Activated effector memory CD4-positive, alpha-beta T cell treated with Interleukin-2 at 50 U/mL for 16 hours (primary cell): ENCODE data around the gene CAMTA1.

ENCODE experiments used
- DNase-seq: peaks from one replicate; pipeline ENCODE4 v3.0.0-alpha.2; 2020

The CAMTA1 gene

GRCh38 chr1:7495962-7496361, 710.7 kb downstream of the CAMTA1 start:
- no peak for DNase-seq

- DNase-seq, result no peak
Observed at GRCh38 chr1:7497107-7497637, 711.9 kb downstream of the CAMTA1 start.

DNA sequence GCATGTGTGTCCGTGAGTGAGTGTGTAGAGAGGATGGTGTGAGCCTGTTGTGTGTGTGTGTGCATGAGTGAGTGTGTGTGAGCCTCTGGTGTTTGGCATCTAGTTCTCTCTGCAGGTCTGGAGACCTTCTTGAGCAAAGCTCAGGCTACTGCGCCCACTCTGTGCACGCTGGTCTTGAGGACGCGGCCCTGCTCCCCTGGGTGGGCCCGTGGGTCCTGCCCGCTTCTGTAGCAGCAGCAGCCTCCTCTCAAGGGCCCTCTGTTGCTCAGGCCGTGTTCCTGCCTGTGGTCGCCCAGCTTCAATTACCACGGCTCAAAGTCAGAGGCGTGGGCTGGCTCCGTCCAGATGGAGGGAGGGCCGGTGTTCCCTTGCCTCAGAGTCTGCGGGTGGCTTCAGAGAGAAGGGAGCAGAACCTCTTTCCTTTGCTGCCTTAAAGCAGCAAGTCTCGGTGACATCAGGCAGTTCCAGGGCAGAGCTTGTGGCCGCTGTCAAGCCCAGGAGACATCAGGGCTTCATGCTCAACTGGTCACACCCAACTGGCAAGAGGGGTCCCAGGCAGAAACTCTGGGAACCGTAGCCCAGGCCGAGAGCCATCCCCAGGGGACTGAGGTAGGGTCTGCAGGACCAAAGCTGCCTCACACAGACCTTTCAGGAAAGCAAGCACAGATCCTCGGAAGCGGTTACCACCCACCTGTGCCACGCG, 715.3 kb downstream of the CAMTA1 start:
- DNase-seq, result no peak

DNA sequence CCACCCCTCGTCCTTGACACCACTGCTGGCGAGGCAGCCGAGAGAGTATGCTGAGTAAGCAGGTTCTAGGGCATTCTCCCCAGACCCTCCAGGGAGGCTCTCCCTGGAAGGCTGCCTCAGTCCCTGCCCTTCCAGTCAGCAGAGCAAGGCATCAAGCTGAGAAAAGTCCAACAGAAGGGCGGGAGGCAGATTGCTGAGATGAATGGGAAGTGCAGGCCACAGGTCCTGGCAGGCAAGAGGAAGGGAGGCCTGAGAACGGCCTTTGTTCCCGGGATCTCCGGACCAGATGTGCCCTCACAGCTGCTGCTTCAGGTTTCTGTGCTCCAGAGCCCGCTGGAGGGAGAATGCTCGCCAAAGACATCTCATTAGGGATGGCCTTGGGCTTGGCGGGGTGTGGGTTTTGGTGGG, 715.8 kb downstream of the CAMTA1 start:
- no peak for DNase-seq

DNA sequence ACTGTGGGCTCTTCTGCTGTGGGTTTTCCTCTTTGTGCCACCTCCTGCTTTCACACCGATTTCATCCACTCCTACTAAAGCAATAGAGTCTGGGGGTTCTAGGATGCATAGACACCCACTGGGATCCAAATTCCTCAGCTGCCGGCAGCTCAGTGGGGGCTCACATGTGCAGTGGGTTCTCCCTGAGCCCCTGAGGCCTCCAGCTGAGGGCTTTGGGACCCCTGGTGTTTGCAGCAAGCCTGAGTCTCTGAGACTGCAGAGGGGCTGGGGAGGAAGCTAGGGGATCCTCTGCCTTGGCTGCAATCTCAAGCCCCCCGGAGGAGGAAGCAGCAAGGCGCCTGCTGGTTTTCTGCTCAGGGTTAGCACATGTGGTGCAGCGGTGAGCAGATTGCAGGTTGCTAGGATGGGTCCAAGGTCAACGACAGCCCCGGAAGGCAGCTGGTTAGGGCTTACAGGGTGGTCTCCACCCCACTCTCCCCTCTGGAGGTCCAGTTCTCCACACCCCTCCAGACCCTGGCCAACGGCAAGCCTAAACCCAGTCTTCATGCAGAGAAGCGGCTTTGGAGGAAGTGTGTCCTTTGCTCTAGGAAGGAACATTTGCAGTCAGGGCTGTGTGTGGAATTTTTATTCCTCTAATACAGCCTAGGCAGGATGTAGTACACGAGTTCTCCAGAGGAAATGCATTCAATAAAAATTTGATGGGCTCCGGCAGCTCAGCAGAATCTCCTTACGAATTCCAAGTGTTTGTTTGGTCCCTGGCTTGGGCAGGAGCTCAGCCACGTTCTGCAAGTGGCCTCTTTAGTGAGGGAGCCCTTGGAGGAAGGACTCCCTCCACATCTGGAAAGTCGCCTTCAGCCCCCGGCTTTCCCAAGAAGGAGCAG, 716.7 kb downstream of the CAMTA1 start:
- DNase-seq, result no peak

GRCh38 chr1:7503691-7504437, 718.6 kb downstream of the CAMTA1 start:
- no peak for DNase-seq

DNA sequence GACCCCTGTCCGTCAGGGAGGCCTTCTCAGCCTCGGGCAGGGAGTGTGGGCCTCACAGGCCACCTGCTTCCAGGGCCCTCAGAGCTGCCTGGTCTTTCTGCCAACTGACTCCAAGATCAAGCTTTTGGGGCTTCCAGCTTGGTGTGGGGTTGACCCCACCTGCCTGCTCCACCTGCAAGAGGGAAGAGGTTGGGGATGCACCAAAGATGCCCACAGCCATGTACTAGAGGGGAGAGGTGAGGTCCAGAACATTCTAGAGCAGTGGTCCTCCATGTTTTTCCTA, 719.1 kb downstream of the CAMTA1 start:
- no peak for DNase-seq

DNA sequence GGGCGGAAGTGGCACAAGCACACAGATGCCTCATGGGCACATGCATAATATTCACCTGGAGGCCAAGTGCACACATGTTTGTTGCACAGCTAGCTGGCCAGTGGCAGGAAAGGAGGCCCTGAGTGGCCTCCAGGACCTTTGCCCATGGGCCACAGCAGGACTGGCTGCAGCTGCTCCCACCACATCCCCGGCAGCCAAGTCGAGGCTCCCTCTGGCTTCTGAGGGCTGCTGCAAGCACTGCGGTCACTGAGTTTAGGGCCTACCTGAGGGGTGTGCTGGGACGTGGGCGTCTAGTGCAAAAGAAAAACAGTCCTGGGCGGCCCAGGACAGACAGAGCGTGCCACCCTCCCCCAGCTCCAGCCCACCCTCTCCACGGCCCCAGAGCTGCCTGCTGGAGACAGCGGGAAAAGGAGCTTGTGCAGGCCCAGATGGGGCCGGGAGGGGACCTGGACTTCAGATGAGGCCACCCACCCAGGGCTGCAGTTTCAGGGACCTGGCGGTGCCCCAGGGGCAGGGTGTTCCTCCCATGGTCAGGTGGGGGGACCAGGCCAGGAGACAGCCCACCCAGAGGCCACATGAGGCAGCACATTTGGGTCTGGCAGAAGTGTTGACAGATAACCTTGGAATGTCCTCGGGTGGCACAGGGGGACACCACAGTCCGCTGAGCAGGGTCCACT, 720.0 kb downstream of the CAMTA1 start:
- DNase-seq, result no peak

DNA sequence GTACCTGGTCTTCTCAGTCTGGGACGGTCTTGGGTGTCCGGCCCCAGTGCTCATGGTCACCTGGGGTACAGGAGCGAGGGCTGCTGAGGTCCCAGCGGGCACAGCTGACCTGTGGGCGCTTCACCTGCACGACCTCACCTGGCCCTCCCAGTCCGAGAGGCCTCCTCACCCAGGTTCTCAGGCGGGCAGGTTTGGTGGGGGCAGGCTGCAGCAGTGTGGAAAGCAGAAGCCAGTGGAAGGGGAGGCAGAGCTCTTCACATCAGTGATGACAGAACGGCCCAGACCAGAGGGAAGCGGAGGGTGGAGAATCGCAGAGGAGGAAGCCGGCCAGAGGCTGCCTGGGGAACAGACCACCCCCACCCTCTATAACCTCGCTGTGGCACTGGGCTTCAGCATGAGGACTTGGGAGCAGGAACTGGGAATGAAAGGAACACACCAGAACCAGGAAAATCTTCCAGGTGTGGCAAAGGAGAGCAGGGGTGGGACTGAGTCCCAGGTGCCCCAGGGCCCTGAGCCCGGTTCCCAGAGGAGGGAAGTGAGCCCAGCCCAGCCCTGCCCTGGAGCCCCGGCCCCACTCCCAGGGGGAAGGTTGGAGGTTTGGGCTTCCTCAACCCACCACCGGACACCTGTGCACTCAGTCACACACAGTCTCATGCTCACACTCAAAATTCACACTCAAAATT, 720.7 kb downstream of the CAMTA1 start:
- DNase-seq, result no peak

GRCh38 chr1:7506454-7507284, 721.4 kb downstream of the CAMTA1 start:
- DNase-seq, result no peak

- no peak for DNase-seq
Observed at GRCh38 chr1:7507285-7508019, 722.2 kb downstream of the CAMTA1 start.

DNA sequence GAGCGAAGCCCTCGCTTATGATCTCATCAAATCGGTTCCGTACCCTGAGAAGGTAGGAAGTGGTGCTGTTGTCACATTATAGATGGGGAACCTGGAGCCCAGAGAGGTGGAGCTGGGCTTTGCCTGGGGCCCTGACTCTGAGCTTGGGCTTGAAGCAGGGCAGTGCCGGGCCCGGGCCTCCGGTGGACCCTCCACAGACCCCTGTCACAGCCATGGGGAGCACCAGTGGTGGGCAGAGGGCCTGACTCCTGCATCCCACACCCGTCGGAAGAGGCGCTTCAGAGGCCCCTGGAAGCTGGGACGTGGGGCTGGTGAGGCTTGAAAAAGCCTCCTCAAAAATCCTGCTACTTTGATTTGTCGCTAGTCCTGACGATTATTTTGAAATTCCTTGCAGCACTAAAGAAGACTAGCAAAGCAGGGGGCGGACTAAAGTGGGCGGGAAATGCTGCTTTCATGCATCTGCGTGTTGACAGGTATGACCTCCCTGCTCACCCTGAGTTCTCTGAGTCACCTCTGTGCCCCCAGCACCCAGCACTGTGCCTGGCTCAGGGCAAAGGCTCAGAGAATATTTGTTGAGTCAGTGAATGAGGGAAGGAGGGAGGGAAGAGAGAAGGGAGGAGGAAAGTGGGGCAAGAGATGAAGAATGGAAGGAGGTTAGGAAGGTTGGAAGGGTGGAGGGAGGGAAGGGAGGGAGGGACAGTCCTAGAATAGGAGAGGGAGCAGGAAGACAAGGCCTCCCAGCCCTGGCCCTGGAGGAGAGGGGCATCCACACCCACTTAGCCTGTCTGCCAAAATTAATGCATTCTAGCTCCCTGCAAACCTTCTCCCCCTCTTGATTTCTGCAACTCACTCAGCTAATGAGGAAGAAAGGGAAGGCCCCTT, 723.0 kb downstream of the CAMTA1 start:
- no peak for DNase-seq

DNA sequence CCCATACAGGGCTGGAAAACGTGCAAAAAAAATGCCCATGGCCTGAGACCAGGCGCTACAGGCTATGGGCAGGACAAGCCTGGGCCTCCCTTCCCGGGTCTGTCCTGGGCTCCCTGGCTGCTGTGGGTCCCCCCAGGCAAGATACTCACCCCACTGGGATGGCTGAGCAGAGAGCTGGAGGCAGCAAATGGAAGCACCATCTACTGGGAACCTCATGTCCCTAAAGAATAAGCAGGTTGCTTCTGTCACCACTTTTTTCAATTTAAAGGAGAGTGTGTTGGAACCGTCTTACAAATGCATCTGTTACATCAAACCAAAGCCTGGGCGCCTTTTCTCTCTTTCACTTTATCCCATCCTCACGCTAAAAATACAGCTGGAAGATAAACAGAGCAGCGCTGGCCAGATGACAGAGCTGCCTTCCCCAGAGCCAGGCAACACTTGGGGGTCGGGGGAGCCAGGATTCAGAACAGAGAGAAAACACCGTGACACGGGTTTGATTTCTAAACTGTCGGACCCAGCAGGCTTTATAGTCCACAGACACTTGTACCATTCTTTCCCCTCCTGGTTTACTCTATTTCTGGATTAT, 723.8 kb downstream of the CAMTA1 start:
- DNase-seq, result no peak

DNA sequence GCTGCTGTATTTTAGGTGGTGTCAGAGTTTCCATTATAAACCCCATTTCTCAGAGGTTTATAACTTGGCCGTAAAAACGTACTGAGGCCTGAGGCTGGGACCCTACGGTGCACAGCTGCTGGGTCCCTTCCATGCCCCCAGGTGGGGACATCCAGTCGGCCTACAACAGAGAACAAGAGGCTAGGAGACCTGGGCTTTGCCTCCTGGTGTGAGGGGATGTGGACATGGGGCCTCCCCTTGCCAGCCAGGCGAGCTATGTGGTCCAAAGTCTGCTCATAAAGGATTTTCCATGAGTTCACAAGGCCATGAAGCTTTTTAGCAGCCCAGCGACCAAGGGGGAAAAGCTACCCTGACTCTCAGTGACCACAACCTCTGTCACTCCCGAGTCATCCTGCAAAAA, 724.3 kb downstream of the CAMTA1 start:
- DNase-seq, result no peak

DNA sequence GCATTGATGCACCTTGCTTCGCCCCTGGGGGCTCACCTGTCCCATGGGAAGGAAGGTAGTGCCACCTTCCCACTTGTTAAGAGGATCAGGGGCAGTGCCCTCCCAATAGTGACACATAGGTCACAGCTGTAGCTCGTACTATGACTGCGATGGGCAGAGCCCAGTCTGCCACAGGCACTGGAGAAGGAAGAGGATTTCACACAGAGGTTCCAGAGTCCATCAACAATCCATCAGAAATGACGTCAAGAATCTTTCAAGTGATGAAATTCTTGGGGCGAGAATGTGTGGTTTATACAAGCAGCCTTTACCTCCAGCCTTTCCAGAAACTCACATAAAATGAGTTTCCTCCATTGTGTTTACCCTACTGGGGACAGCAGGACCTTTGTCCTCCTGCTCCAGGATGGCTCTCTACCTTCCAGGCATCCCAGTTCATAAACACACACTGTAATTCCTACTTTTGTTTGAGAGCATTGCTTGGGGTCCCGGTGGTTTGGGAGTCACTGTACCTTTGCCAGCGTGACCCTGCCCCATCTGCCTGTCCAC, 725.2 kb downstream of the CAMTA1 start:
- no peak for DNase-seq

- DNase-seq, result no peak
Observed at GRCh38 chr1:7511381-7511780, 726.1 kb downstream of the CAMTA1 start.

DNA sequence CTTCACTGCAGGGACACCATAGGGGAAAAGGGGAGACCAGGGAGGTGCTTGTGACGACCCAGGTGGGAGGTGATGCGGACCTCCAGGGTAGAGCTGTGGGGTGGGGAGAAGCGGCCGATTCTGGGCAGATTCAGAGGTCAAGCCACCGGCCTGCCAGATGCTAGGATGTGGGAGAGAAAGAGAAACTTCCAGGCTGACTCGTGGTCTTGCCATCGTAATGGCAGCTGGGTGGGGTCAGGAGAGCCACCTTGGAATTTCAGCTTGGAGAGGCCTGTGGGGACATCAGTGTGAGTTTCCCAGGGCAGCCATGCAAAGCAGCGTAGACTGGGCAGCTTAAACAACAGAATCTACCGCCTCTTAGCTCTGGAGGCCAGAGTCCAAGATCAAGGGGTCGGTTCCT, 727.8 kb downstream of the CAMTA1 start:
- DNase-seq, result no peak

DNA sequence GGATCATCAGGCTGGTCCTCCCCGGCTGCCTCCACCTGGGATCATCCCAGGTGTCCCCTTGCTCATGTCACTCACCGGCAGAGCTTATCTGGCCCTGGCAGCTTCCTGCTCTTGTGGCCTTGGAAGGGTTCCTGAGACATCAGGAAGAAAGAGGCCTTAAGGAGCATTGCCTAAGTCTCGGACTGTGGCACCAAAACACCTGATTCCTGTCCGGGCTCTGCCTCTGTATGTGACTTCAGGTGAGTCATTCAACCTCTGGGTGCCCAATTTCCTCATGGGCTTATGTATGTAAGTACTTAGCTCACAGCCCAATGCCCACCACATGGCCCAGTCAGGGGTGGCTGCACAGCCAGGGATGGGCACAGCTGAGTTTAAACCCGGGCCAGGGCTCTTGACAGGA, 729.9 kb downstream of the CAMTA1 start:
- no peak for DNase-seq

GRCh38 chr1:7515904-7516303, 730.6 kb downstream of the CAMTA1 start:
- no peak for DNase-seq
